ENCODE data around the gene ARFGEF2. TPM values are rescaled to one million over a fixed set of nuclear protein-coding genes. Genes with fewer than 3 reads are reported as not detected.

The ARFGEF2 gene
- total and polyA plus RNA-seq, 2 of the 8 experiments (the other 6 are each of a cell fraction or from before 2014, with no cell fraction given), result 8.1 to 21.8 TPM

- Histone ChIP-seq H3K56ac (replicated peaks; ENCODE audit: insufficient read length, low read depth, low read length) (no peak overlapping the region), H3K36me3 (ENCODE audit: control insufficient read depth in 2 of 4, insufficient read depth in 4 of 4, low read length in 3 of 4) (no peaks in the 10 kb centered on the region), H3K23me2 (ENCODE audit: low read depth, low read length) (no peaks in the 10 kb centered on the region), H3K14ac (ENCODE audit: insufficient read length) (no peak overlapping the region), H2BK120ac (replicated peaks; ENCODE audit: low read depth, low read length) (no peak overlapping the region), H2BK12ac (ENCODE audit: low read depth, low read length) (no peak overlapping the region), H3K9me3 (ENCODE audit: insufficient read depth in 2 of 2, low read depth in 1 of 2, low read length in 1 of 2) (no peaks in the 10 kb centered on the region), H2BK5ac (ENCODE audit: low read depth, low read length) (no peak overlapping the region), H2BK20ac (ENCODE audit: low read length) (no peak overlapping the region), H3K18ac (ENCODE audit: extremely low read depth, low read length) (no peak overlapping the region), H3K4me3 (ENCODE audit: extremely low read depth in 1 of 4, insufficient read depth in 2 of 4, low read depth in 3 of 4, low read length in 4 of 4) (no peak overlapping the region), H4K8ac (ENCODE audit: extremely low read depth, insufficient read depth, low read length) (no peak overlapping the region), H3K4me1 (replicated peaks in 1 of 4; ENCODE audit: control insufficient read depth in 3 of 4, insufficient read depth in 4 of 4, low read length in 3 of 4) (no peaks in the 10 kb centered on the region), H4K91ac (replicated peaks; ENCODE audit: insufficient read length, low read length) (no peak overlapping the region), H3K27ac (ENCODE audit: low read depth, low read length) (no peak overlapping the region), H3K9ac (replicated peaks in 1 of 4; ENCODE audit: extremely low read depth in 1 of 4, low read depth in 3 of 4, low read length in 3 of 4) (no peak overlapping the region), H2AFZ (ENCODE audit: low read length) (no peak overlapping the region), H4K5ac (ENCODE audit: insufficient read length, low read depth, low read length) (no peak overlapping the region), H3K4ac (replicated peaks; ENCODE audit: insufficient read length, low read depth, low read length) (no peak overlapping the region), H4K20me1 (replicated peaks in 1 of 2; ENCODE audit: control insufficient read depth in 1 of 2, insufficient read depth in 2 of 2, low read length in 2 of 2) (no peaks in the 10 kb centered on the region), H3K23ac (ENCODE audit: insufficient read length) (no peak overlapping the region), H2AK5ac (ENCODE audit: low read depth, low read length) (no peak overlapping the region), H3K79me1 (ENCODE audit: low read depth, low read length) (no peaks in the 10 kb centered on the region), H3K4me2 (ENCODE audit: insufficient read depth in 1 of 2, low read depth in 2 of 2, low read length in 2 of 2) (no peak overlapping the region), H3K79me2 (ENCODE audit: control insufficient read depth in 1 of 2, insufficient read depth in 2 of 2, low read length in 2 of 2) (no peaks in the 10 kb centered on the region), H3K27me3 (replicated peaks in 1 of 4; ENCODE audit: control insufficient read depth in 3 of 4, extremely low read depth in 1 of 4, insufficient read depth in 3 of 4, low read length in 3 of 4) (no peaks in the 10 kb centered on the region), H2BK15ac (ENCODE audit: low read length) (no peak overlapping the region)
- TF ChIP-seq CTCF (IDR thresholded peaks at IDR 0.05; ENCODE audit: control extremely low read depth in 1 of 3, insufficient read depth in 1 of 3, low read depth in 1 of 3, low read length in 3 of 3), result no peak
- no peak for FAIRE-seq
- no peak for DNase-seq (ENCODE audit: low read depth in 1 of 2, low spot score in 2 of 2)
- POLR2A ChIA-PET (ENCODE audit: partially characterized antibody), result interaction anchor here (0.6 kb wide), 1 partner anchor 229 kb away, joined by 3 read pairs; no protein-coding TSS in a partner anchor
- CTCF ChIA-PET (ENCODE audit: partially characterized antibody), result interaction anchor here (0.7 to 1.9 kb wide), 6 partner anchors 9 to 225 kb away, joined by 3 to 8 read pairs (median 4); no protein-coding TSS in a partner anchor
- 84% methylated on average over 6 of the region's 7 CpGs; no CpG with 5 or more reads in 1 of the 2 experiments for WGBS, 2 experiments (ENCODE audit: extremely low coverage in 1 of 2, insufficient coverage in 1 of 2, insufficient read length in 1 of 2, insufficient replicate concordance in 2 of 2, low coverage in 1 of 2, low lambda C conversion rate in 2 of 2, missing lambda C conversion rate in 1 of 2)
Observed at GRCh38 chr20:48880981-48881657, 40.4 kb upstream of the ARFGEF2 start.

Data from H1 (cell line).